SH-SY5Y (cell line): Measurements from ENCODE around the gene MCCC2.

Experiments
- GATA2 ChIP-seq: IDR thresholded peaks from 2 replicates; pipeline ENCODE4 v1.6.1; 2011; ENCODE audit warnings: mild to moderate bottlenecking, low read depth, low read length
- GATA3 ChIP-seq: IDR thresholded peaks from 2 replicates; pipeline ENCODE4 v1.6.1; 2011; ENCODE audit warnings: low read depth, mild to moderate bottlenecking, low read length, moderate library complexity

Gene MCCC2

DNA sequence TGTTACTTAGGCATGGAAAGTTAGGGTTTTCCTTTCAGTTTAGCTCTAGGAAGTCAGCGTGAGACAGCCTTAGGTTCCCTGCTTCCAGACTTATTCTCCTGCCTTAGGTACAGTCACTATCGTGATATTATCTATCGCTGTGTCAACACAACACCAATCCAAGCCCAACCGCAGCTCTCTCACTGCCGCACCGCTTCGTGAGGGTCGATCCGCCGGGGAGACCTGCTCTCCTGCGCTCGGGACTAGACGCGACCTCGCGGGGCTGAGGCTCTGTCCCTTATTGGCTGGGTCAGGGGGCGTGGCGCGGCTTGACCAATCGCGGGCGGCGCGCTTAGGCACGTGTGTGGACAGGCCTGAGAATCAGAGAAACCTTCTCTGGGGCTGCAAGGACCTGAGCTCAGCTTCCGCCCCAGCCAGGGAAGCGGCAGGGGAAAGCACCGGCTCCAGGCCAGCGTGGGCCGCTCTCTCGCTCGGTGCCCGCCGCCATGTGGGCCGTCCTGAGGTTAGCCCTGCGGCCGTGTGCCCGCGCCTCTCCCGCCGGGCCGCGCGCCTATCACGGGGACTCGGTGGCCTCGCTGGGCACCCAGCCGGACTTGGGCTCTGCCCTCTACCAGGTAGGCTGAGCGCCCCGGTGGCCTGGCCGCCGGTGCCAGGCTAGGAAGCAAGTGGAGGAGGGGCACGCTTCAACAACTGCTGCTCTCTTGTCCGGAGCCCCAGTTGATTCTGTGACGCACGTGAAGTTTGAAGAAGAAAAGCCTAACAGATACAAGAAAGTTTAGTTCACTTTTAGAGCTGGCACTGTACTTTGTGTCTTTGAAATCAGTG, at the start of gene MCCC2:
Gene MCCC2, plus strand, starts transcription at position 400 of the 825 bp plus-strand sequence. Its CDS starts 86 bp downstream, at position 486.
- TF ChIP-seq GATA2: no peak
- no peak for TF ChIP-seq GATA3

DNA sequence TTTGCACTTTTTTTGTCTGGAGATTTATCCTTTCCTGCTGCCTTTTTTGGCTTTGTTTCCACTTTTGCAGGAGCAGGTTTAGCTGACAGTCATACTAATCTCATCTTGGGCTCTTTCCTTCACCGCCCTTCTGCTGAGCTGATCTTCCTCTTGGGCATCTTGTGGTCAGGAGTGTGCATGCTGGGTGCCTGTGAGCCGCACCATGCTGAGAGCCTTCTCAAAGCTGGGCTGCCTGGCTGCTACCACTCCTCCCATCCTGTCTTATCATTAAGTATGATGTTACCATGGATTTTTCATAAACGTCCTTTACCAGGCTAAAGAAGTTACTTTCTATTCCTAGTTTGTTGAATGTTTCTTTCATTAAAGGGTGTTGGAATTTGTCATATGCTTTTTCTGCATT, 49.5 kb upstream of the MCCC2 start:
- TF ChIP-seq GATA3 (no peak), GATA2 (no peak)

DNA sequence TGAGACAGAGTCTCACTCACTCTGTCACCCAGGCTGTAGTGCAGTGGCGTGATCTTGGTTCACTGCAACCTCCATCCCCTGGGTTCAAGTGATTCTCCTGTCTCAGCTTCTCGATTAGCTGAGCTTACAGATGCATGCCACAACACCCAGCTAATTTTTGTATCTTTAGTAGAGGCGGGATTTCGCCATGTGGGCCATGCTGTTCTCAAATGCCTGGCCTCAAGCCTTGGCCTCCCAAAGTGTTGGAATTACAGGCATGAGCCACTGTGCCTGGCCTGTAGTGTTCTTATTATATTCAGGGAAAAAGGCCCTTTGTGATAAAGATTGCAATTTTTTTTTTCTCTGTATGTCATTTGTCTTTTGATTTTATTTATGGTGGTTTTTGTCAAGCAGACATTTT, 24.0 kb upstream of the MCCC2 start:
- TF ChIP-seq GATA3 (no peak), GATA2 (no peak)

DNA sequence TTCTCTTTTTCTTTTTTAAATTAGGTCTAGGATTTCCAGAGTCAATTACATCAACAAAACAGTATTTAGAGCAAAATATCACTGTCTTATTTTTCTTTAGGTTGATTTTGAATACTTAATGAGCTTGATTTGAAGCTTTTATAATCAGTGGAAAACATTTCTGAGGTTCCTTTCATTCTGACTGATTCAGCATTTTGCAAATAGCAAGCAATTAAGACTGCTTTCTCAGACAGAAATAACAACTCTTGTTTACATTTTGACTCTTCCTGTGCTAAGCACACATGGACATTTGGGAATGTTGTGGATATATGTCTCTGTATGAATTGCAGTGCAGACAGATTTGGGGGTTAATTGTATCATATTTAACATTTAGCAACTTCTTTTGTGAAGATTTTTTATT, 22.2 kb upstream of the MCCC2 start:
- no peak for TF ChIP-seq GATA2
- no peak for TF ChIP-seq GATA3

DNA sequence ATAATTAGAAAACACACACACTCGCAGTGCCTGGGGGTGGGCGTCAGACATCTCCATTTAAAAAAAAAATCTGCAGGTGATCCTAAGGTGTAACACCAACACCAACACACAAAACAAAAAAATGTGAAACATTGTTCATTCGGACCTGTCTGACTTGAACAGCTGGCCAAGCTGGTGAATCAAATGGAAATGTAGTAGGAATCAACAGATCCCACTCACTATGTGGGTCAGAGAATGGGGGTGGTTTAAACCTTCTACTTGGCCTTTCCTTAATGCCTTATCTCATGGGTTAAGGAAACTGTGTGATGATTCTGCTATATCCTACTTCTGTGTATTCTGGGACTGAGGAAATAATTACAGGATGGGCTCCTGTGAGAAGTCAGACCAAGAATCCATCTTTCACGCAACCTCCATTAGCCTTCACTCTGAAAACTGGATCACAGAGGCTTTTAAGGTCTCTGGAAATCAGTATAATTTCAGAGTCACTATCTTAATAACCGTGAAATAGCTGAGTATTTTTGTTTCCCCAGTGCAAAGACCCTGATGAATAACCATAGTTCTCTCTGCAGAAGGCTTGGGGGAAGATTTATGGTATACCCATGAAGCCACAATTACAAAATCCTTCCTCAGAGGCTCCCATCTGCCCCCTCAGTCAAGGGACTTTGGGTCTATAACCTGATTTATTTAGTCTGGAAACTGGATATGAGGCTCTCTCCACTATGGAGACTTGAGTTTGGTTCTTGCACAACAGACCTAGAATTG, 17.2 kb upstream of the MCCC2 start:
- no peak for TF ChIP-seq GATA2
- no peak for TF ChIP-seq GATA3

DNA sequence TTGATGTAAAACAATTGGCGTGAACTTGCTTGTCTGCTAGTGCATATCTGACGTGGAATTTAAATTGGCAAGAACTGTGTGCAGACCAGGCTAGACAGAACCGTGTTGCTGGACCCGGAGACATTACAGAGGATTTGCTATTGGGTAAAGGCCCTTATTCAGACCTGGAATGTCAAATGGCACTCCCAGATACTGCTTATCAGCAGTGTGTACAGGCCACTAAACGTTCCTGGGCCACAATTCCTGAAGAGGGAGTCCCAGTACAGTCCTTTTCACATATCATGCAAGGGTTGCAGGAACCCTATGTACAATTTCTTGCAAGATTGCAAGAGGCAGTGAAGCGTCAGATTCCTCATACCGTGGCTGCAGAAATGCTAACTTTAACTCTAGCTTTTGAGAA, 13.5 kb upstream of the MCCC2 start:
- TF ChIP-seq GATA2: no peak

DNA sequence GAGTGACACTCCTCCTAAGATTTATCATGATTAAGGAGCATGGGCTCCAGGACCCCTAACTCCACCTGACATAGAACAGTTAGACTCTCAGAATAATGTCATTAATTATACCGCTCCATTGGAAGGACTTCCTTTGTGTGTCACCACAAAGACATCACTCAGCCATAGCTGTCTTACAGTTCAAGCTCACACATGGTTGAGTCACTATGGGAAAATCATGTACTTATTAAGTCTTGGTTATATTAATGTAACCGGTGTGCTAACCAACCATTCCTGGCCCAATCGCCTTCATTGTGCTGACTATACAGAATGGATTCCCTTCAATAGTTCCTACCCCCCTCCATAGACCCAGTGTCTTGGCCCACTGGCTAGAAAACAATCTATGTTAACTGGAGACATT, 10.9 kb upstream of the MCCC2 start:
- TF ChIP-seq GATA2: no peak
- no peak for TF ChIP-seq GATA3

DNA sequence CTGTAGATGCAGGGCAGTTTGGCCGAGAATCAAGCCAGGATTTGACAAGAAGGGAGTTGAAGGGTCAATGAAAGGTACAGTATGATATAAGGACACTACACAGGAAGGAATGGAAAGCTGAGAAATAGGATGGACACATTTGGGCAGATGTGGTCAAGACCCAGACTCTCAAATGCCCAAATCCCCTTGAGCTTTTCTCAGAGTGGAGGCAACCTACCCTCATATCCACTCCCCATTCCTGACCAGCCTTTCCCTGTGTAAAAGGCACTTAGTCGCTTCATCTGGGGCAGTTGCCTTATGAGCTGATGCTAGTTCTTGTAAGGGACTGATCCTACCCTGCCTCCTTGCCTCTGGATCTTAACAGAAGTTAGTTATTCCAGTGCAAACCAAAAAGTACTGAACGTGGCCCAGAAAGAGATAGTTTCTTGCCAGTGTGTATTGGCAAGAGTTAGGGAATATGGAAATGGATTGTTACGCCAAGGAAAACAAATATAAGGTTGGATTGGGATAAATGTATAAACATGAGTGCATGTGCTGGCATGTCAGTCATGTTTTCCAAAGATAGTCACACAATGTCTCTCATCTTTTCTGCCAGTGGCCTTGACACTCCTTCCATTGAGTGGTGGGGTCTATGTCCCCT, 4.1 kb upstream of the MCCC2 start:
- no peak for TF ChIP-seq GATA2
- TF ChIP-seq GATA3: no peak

DNA sequence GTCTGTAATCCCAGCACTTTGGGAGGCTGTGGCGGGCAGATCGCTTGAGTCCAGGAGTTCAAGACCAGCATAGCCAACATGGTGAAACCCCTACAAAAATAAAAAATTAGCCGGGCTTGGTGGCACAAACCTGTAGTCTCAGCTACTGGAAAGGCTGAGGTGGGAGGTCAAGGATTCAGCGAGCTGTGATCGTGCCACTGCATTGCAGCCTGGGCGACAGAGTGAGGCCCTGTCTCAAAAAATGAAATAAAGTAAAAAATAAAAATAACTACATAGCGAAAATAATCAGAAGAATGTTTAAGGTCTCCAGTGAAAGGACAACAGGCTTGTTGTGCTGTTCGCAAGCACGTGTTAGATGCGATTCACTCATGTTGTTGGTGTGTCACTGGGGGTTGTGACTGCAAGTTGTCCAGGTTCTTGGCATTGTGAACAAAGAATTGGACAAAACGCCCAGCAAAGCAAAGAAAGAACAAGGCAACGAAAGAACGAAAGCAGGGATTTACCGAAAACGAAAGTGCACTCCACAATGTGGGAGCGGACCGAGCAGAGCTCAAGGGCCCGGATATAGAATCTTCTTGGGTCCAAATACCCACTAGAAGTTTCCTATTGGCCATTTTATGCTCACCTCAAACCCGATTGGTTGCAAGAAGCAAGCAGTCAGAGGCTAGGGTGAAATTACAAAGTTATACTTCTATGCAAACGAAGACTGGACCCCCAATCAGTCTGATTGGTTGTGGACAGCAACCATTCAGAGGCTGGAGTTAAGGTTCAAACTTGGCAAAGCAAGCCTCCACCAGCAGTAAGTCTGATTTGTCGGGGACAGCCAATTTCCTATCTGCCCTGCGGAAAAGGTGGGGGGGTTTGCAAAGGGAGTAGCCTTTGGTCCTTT, 844 bp upstream of the MCCC2 start:
- TF ChIP-seq GATA3 (no peak), GATA2 (no peak)

DNA sequence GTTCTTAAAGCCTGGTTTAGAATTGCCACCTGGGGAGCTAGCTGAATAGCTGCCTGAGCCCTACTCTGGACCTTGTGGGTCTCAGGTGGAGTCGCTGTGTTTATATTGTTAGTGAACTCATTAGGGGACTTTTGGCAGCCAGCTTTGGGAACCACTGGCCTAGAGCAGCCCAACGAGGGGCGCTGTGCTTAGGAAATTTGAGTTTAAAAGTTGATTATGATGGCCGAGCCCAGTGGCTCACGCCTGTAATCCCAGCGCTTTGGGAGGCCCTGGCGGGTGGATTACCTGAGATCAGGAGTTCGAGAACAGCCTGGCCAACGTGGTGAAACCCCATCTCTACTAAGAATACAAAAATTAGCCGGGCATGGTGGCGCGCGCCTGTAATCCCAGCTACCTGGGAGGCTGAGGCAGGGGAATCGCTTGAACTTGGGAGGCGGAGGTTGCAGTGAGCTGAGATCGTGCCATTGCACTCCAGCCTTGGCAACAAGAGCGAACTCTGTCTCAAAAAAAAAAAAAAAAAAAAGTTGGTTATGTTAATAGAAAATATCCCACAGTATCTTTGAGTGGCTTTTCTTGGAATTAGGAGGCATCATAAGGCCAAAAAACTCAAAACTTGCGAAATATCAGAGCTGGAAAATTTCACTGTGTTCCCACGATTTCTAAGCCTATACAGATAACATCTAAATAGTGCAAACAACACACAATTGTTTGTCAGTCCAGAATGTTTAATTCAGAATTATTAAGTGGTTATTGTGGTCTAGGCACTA, 809 bp downstream of the MCCC2 start:
- TF ChIP-seq GATA2: no peak
- no peak for TF ChIP-seq GATA3

DNA sequence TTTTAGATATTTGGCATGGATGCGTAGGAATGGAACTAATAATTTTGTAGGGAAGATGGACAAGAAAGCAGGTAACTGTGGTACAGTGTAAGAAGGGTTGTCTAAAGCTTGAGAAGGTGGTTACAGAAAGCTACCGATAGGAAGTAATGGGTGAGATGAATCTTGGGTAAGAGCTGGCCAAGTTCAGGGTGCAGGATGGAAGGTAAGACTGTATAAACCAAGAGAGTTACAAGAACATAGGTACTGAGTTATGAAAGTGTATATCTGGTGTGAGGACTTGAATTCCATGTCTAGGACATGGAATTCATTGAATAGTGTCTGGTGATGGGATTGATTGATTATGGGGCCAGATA, 1.4 kb downstream of the MCCC2 start:
- TF ChIP-seq GATA2 (no peak), GATA3 (no peak)

DNA sequence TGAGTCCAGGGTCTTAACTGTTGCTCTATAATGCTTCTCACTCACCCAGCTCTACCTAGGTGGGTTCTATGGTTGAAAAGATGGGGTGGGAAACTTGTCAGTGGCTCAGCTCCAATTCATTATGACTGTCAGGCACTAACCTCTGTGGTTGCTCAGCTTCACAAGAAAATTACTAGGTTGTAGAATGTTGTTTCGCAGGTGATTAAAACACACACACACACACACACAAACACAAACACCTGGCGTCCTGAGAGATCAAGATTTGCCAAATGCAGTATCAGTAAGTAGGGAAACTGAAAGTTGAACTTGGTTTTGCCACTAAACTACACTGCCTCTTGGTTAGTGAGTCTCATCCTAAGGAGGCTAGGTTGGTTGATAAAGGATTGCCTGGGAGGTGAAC, 2.8 kb downstream of the MCCC2 start:
- TF ChIP-seq GATA2 (no peak), GATA3 (no peak)

DNA sequence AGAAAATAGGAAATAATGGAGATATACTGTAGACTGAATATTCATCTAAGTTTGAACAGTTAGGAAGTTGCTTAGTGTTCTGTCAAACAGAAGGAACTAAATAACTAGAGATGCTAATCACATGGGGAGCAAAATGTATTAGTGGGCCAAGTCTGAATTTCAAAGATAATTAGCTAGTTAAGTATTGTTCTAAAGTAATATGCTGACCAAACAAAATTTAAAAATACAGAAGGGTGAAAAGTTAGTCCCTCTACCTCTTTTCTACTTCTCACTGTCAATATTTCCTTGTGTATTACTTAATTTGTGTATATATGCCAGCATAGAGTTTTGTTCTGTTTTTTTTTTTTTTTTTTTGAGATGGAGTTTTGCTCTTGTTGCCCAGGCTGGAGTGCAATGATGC, 4.0 kb downstream of the MCCC2 start:
- TF ChIP-seq GATA3: no peak
- TF ChIP-seq GATA2: no peak
